ENCODE data around the gene ZMYND8.

ZMYND8 gene

GRCh38 chr20:47286681-47287080, 69.8 kb downstream of the ZMYND8 start:
- Histone ChIP-seq H3K4me3 (replicated peaks; ENCODE audit: low read depth, low read length) (no peak overlapping the region), H3K36me3 (ENCODE audit: control insufficient read depth, insufficient read depth, low read length) (peaks cover 28% of the 10 kb centered on the region), H3K27me3 (replicated peaks; ENCODE audit: control insufficient read depth, insufficient read depth, low read length) (no peaks in the 10 kb centered on the region)
- DNase-seq (ENCODE audit: extremely low read depth, insufficient read length): no peak
- no peak for TF ChIP-seq CTCF (IDR thresholded peaks at IDR 0.05; ENCODE audit: insufficient read depth, low read length, poor library complexity, severe bottlenecking)

GRCh38 chr20:47285189-47285588, 71.3 kb downstream of the ZMYND8 start:
- Histone ChIP-seq H3K4me3 (replicated peaks; ENCODE audit: low read depth, low read length) (no peak overlapping the region), H3K36me3 (ENCODE audit: control insufficient read depth, insufficient read depth, low read length) (peaks cover 29% of the 10 kb centered on the region), H3K27me3 (replicated peaks; ENCODE audit: control insufficient read depth, insufficient read depth, low read length) (no peaks in the 10 kb centered on the region)
- TF ChIP-seq CTCF (IDR thresholded peaks at IDR 0.05; ENCODE audit: insufficient read depth, low read length, poor library complexity, severe bottlenecking): no peak
- DNase-seq (ENCODE audit: extremely low read depth, insufficient read length): no peak

- no peaks in the 10 kb centered on the region for H3K27me3 ChIP-seq (replicated peaks; ENCODE audit: control insufficient read depth, insufficient read depth, low read length)
- DNase-seq (ENCODE audit: extremely low read depth, insufficient read length): no peak
- no peak for TF ChIP-seq CTCF (IDR thresholded peaks at IDR 0.05; ENCODE audit: insufficient read depth, low read length, poor library complexity, severe bottlenecking)
- peaks cover 24% of the 10 kb centered on the region for H3K36me3 ChIP-seq (ENCODE audit: control insufficient read depth, insufficient read depth, low read length)
- no peak overlapping the region for H3K4me3 ChIP-seq (replicated peaks; ENCODE audit: low read depth, low read length)
These were observed 72.1 kb downstream of the ZMYND8 start for GRCh38 chr20:47284373-47284772.

GRCh38 chr20:47283411-47283810, 73.1 kb downstream of the ZMYND8 start:
- Histone ChIP-seq H3K4me3 (replicated peaks; ENCODE audit: low read depth, low read length) (no peak overlapping the region), H3K27me3 (replicated peaks; ENCODE audit: control insufficient read depth, insufficient read depth, low read length) (no peaks in the 10 kb centered on the region), H3K36me3 (ENCODE audit: control insufficient read depth, insufficient read depth, low read length) (peaks cover 27% of the 10 kb centered on the region)
- DNase-seq (ENCODE audit: extremely low read depth, insufficient read length): no peak
- no peak for TF ChIP-seq CTCF (IDR thresholded peaks at IDR 0.05; ENCODE audit: insufficient read depth, low read length, poor library complexity, severe bottlenecking)

GRCh38 chr20:47282864-47283263, 73.6 kb downstream of the ZMYND8 start:
- Histone ChIP-seq H3K4me3 (replicated peaks; ENCODE audit: low read depth, low read length) (no peak overlapping the region), H3K36me3 (ENCODE audit: control insufficient read depth, insufficient read depth, low read length) (peaks cover 28% of the 10 kb centered on the region), H3K27me3 (replicated peaks; ENCODE audit: control insufficient read depth, insufficient read depth, low read length) (no peaks in the 10 kb centered on the region)
- DNase-seq (ENCODE audit: extremely low read depth, insufficient read length): no peak
- TF ChIP-seq CTCF (IDR thresholded peaks at IDR 0.05; ENCODE audit: insufficient read depth, low read length, poor library complexity, severe bottlenecking): no peak

GRCh38 chr20:47281376-47281775, 75.1 kb downstream of the ZMYND8 start:
- H3K27me3 ChIP-seq (replicated peaks; ENCODE audit: control insufficient read depth, insufficient read depth, low read length): no peaks in the 10 kb centered on the region
- no peak for TF ChIP-seq CTCF (IDR thresholded peaks at IDR 0.05; ENCODE audit: insufficient read depth, low read length, poor library complexity, severe bottlenecking)
- DNase-seq (ENCODE audit: extremely low read depth, insufficient read length): no peak
- no peak overlapping the region for H3K4me3 ChIP-seq (replicated peaks; ENCODE audit: low read depth, low read length)
- peaks cover 23% of the 10 kb centered on the region for H3K36me3 ChIP-seq (ENCODE audit: control insufficient read depth, insufficient read depth, low read length)
